Heart left ventricle (tissue), 13 donors: ENCODE measurements around the gene CSF1R.

Experiments used
- CTCF ChIP-seq, 12 donors: fragments of 200-600 bp; sonication (generic) in 4 of 12; IDR thresholded peaks; one replicate each; pipeline versions ENCODE4 v1.5.0 to v1.8.0; 2018 to 2022; ENCODE audit warnings: antibody characterized with exemption in 12 of 12, mild to moderate bottlenecking in 5 of 12
- POLR2A ChIP-seq, 2 donors: fragments of 450-650 bp; IDR thresholded peaks; one replicate each; pipeline ENCODE4 v1.6.1; 2017; ENCODE audit warnings: antibody characterized with exemption in 2 of 2, mild to moderate bottlenecking in 2 of 2, moderate library complexity in 2 of 2
- donor health status: ischemic (EF 13 %, LVEDD 7.1; RV severe dilation, severe dysfunction).
- donor health status: DM: no; HTN: yes; CAD: no.
- donor health status: DM: no; HTN: no; CAD: no.
- donor health status: ischemic (EF 25% LVEDD 6.9; RV normal size, moderate dysfunction).
- donor health status: ischemic (EF 25% LVEDD 5.7; RV mildly dilated, moderate dysfunction).
- donor health status: ischemic (EF 35%, LVEDD 5.7; RV mildly dilated, moderate dysfunction).
- donor health status: nonischemic (EF 11% LVEDD 7.7; RV severe dilation, severe dysfunction).
- donor health status: DM: yes; HTN: yes; CAD: no.
- donor health status: PGD.
- donor health status: ischemic (EF 29% LVEDD 5.4; RV normal size, mild dysfunction).
- donor health status: nonischemic (EF 23%, LVEDD 6.1; RV moderate dilation, normal function).

- TF ChIP-seq CTCF (IDR thresholded peaks at IDR 0.05) = no peak
- TF ChIP-seq POLR2A (IDR thresholded peaks at IDR 0.05) = no peak
These were observed 4.6 kb downstream of the CSF1R start for GRCh38 chr5:150081541-150082283.
